Inflammatory macrophage treated with lipopolysaccharide for 4 hours (primary cell): ENCODE measurements around the gene MAZ.
A peak's percentile ranks its signal among the peaks of the same experiment; 100 is the strongest.

Source experiments
- DNase-seq: peaks from one replicate; pipeline ENCODE4 v3.0.0-alpha.2; 2020

MAZ gene

DNA sequence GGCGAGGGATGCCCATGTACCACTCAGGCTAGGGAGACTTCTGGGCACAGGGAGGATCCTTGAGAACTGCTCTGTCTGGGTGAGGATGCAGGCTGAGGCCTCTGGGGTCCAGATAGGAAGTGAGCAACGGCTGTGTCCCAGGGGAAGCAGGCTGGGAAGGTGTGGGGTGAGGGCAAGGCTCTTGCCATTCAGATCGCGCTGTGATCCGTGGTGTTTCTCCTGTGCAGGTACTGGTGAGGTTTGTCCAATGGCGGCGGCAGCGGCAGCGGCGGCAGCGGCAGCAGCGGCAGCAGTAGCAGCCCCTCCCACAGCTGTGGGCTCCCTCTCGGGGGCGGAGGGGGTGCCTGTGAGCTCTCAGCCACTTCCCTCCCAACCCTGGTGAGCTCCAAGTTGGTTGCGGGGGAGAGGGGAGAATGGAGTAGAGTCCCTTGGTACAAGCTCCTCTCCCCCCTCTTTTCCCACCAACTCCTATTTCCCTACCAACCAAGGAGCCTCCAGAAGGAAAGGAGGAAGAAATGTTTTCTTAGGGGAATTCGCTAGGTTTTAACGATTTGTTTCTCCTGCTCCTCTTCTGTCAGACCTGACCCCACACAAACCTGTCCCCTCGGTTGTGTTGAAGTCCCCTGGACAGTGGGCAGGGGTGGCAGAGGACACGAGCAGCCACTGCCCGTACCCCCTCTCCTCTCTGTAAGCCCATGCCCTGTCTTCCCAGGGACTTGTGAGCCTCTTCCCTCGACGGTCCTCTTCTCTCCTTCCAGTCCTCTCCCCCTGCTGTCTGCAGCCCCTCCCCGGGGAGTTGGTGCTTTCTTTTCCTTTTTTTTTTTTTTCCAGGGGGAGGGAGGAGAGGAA, 3.7 kb downstream of the MAZ start:
- no peak for DNase-seq

DNA sequence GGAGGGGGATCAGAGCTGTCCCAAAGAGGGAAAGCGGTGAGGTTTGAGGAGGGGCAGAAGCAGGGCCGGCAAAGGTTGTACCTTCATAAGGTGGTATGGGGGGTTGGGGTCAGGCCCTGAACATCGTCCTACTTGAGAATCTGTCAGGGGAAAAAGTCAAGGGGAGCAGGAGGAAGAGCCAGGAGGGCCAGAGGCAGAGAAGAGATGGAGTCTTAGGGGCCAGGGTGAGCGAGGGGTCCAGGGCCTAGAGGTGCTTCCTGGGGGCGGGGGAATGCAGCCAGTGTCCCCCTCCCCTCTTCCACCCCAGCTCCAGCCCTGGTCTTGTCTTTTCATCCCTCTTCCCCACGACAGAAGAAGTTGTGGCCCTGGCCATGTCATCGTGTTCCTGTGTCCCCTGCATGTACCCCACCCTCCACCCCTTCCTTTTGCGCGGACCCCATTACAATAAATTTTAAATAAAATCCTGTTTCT, 4.4 kb downstream of the MAZ start:
- DNase-seq, result no peak

DNA sequence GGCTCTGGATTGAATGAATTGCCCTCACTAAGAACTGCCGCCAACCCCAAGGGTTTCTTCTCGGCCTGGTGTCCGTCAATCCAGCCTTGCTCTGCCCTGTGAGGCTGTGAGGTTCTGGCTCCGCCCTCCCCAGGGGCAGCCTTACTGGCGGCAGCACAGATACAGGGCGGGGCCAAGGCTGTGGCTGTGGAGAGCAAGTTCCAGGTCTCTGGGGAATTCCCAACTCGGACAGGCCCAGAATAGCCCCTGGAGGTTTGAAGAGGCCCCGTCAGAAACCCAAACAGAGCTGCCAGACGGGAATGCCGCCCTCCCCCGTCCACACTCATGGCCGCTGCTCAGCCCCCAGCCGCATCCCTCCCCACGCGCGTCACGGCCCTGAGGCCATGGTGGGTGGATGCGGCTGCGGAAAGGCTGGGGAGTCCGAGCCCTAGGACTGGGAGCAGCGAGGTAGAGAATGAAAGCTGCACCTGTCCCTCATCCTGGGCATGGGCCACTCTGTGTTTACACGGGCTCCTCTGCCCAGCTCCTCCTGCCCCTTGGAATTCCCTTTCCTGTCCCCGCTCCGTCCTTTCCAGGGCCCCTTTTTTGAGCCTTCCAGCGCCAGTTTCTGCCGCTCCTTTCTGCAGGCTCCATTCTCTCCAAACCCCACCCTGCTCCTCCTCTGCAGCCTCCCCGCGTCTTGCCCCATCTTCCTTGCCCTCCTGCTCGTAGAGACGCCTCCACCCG, 5.0 kb downstream of the MAZ start:
- peak; percentile 92 for DNase-seq

DNA sequence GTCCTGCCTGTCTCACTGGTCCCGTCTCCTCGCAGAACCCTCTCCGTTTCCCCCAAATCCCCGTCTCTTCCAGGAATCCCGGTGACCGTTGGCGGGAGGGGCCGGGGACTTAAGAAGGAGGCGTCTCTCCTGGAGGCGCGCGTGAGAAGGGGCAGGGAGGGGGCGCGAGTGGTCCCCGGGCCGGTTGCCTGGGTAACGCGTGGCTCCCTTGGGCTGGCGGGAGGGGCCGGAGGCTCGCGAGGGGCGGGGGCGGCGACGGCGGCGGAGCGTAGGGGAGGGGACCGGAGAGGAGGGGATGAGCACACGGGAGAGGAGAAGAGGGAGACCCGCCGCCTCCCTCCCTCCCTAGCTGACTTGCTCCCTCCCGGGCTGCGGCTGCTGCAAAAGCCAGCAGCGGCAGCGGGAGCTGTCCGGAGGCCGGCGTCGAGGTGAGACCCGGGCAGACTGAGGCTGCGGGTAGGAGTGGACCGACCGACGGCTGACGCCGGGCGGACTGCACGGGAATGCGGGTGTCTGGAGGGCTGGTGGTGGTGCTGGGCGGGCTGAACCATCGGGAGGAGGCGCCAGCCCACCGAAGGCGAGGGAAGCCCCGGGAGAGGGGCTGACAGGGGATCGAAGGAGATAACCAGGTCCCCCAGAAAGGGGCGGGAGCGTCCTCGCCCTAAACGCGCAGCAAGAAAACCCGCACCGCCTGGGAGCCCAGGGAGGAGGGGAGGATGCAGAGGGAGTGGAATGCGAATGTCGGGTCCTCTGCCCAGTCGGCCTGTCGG, 5.8 kb downstream of the MAZ start, which contains the start of gene PRRT2:
Gene PRRT2 (plus strand): TSS at position 298 of the 770 bp plus-strand sequence. CDS start 862 bp downstream, outside the sequence.
- DNase-seq, result no peak

DNA sequence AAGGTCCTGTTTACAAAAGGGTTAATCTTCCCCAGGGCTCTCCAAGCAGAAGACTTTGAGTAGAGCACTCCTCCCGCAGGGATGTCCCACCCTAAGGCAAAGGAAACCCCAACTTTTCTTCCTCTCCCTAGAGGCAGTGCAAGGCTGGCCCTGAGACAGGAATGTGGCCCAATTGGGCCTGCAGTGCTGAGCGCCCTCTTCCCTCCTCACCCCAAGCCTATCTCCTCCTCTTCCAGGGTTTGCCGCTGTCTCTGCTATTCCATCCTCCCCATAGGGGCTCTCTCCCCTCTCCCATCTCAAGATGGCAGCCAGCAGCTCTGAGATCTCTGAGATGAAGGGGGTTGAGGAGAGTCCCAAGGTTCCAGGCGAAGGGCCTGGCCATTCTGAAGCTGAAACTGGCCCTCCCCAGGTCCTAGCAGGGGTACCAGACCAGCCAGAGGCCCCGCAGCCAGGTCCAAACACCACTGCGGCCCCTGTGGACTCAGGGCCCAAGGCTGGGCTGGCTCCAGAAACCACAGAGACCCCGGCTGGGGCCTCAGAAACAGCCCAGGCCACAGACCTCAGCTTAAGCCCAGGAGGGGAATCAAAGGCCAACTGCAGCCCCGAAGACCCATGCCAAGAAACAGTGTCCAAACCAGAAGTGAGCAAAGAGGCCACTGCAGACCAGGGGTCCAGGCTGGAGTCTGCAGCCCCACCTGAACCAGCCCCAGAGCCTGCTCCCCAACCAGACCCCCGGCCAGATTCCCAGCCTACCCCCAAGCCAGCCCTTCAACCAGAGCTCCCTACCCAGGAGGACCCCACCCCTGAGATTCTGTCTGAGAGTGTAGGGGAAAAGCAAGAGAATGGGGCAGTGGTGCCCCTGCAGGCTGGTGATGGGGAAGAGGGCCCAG, 6.7 kb downstream of the MAZ start:
- DNase-seq, result no peak

DNA sequence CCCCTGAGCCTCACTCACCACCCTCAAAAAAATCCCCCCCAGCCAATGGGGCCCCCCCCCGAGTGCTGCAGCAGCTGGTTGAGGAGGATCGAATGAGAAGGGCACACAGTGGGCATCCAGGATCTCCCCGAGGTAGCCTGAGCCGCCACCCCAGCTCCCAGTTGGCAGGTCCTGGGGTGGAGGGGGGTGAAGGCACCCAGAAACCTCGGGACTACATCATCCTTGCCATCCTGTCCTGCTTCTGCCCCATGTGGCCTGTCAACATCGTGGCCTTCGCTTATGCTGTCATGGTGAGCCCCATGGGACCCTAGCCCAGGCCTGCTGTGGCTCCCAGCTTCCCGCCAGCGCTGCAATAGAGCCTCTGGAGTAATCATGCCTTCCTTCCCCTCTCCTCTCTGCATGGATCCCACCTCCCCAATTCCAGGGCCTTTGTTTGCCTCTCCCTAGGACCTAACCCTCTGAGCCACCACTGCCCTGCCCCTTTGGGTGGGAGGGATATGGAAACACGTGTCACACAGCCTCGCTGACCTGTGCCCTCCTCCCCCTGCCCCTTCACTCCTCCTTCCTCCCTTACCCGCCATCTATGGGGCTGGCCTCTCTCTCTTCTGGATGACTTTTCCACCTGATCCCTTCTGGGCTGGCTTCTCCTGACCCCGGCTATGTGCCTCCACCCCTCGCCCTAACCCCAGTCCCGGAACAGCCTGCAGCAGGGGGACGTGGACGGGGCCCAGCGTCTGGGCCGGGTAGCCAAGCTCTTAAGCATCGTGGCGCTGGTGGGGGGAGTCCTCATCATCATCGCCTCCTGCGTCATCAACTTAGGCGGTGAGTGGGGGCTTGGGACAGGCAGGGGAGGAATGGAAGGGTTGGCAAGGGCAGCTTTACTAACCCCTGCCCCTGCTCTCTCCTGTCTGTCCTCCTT, 7.6 kb downstream of the MAZ start:
- DNase-seq, result no peak

DNA sequence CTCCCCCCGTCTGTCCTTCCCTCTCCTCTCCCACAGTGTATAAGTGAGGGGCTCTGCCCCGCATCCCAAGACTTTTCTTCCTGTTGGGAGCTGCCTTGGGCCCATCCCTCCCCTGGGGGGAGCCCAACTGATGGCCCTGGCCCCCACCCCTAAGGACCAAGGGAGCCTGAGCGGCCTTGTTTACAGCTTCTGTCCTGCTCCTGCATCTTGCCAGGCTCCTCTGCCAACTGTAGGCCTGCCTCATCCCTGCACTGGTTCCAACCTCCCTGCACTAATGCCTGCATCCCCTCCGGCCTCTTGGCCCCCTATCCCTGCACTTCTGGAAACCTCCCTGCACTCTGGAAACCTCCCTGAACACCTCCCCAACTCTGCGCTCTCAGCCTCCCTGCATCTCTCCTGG, 8.3 kb downstream of the MAZ start:
- DNase-seq, result no peak

DNA sequence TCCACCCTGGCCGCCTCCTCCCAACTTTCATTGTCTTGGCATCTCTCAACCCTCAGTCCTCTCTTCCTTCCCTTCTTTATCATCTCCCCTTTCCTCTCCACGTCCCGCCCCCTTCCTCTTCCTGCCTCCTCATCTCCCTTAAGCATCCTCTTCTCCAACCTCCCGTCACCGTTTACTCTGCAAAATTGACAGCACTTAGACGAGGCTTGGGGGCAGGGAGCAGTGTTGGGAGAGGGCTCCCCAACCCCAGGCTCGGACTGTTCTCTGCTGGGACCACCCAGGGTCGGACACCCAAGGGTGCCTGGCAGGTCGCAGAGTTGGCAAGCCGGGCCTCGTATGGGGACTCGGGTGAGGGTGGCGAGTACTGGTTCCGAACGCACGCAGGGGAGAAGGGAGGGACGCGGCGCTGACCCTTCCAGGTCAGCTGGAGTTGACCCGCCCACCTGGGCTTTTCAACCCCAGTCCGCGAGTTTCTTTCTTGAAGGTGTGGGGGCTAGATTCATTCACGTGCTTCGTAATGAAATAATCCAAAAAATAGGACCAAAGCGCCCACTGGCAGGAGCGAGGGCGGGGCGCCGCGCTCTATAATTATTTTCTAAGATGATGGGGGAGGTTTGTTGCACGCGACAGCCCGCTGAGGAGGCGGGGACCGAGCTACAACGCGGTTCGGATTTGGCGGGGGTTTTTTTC, 8.8 kb downstream of the MAZ start:
- no peak for DNase-seq

DNA sequence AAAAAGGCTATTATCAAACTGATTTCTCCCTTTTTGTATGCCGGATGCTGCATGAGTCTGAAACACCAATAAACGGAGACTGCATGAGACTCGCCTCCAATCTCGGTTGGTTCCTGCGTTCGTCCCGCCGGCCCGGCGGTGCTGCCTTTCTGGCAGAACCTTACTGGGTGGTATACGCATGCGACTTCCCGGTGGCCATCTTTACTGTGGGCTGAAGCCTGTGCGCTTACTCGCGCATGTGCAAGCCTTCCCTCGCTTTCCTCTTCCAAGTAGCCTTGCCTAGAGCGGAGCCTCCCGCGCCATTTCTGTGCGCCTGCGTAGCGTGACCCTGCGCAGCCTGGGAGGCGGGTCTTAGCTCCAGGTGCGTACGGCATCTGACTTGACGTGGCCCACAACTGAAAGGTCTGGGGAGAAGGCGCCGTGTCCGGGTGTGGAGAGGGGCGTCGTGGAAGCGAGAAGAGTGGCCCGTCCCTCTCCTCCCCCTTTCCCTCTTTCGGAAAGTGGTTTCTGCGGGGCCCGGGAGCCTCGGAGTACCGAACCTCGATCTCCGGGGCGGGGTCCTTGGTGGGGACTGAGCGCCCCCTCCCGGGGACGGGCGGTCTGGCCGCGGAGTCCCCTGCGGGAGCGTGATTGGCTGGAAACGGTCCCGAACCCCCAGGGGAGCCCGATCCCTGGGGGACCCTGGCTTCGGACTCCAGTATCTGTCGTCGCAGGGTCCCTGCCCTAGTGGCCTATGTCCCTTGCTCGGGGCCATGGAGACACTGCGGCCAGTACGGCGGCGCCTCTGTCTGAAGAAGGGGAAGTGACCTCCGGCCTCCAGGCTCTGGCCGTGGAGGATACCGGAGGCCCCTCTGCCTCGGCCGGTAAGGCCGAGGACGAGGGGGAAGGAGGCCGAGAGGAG, 9.7 kb downstream of the MAZ start, which contains the start of gene PAGR1:
Gene PAGR1 (plus strand): TSS at position 360 of the 901 bp plus-strand sequence. CDS start 374 bp downstream, at position 734.
- peak; percentile 99 for DNase-seq

DNA sequence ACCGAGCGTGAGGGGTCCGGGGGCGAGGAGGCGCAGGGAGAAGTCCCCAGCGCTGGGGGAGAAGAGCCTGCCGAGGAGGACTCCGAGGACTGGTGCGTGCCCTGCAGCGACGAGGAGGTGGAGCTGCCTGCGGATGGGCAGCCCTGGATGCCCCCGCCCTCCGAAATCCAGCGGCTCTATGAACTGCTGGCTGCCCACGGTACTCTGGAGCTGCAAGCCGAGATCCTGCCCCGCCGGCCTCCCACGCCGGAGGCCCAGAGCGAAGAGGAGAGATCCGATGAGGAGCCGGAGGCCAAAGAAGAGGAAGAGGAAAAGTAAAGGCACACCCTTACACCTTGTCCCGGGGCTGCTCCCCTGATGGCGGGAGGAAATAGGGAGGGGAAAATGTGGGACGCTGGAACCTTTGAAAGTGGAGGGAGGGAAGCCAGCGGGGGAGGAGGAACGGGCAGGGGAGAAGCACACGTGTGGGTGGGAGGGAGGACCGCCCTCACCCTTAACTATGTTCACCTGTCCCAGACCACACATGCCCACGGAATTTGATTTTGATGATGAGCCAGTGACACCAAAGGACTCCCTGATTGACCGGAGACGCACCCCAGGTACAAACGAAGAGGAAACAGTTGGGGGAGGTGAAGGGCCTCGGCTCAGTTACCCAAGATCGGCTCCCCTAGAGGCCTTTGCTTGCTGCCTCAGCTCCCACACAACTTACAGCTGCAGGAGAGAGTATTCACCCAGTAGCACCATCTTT, 10.5 kb downstream of the MAZ start:
- DNase-seq, result peak; percentile 70

DNA sequence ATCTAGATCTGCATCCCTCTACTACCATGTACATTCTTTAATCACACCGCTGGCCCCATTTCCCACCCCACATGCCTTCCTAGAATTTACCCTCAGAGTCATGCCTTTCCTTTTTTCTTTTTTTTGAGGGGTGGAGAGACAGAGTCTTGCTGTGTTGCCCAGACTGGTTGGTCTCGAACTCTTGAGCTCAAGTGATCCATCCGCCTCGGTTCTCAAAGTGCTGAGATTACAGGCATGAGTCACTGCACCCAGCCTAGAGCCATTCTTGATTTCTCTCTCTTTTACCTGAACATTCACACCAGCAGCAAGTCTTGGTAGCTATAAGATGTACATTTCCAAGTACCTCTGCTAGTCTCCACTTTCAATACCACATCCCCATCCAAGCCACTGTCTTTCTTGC, 11.8 kb downstream of the MAZ start:
- DNase-seq, result no peak

DNA sequence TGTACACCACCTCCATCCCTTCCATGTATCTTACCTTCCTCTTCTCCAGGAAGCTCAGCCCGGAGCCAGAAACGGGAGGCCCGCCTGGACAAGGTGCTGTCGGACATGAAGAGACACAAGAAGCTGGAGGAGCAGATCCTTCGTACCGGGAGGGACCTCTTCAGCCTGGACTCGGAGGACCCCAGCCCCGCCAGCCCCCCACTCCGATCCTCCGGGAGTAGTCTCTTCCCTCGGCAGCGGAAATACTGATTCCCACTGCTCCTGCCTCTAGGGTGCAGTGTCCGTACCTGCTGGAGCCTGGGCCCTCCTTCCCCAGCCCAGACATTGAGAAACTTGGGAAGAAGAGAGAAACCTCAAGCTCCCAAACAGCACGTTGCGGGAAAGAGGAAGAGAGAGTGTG, 13.2 kb downstream of the MAZ start:
- DNase-seq, result no peak

DNA sequence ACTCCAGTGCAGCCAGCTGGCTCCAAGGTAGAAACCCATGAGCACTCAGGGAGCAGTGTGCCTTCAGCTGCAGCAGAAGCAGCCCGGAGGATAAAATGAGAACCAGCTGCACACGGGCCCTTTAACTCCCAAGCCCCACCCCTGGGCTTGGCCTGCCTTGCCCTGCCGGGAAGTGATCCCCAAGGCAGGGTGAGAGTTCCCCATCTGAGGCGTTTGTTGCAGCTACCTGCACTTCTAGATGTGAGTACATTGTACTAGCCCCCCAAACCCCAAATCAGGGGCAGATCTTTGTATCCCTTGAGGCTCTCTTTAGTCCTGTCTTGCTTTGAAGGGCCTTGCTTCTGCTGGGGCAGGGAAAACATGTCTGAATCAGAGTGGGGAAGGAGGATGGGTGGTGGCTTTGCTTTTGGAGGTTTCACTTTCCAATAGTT, 14.0 kb downstream of the MAZ start, which contains the start of gene MVP:
Gene MVP (plus strand): TSS at position 192 of the 431 bp plus-strand sequence. CDS start 10,088 bp downstream, outside the sequence.
- peak; percentile 80 for DNase-seq

DNA sequence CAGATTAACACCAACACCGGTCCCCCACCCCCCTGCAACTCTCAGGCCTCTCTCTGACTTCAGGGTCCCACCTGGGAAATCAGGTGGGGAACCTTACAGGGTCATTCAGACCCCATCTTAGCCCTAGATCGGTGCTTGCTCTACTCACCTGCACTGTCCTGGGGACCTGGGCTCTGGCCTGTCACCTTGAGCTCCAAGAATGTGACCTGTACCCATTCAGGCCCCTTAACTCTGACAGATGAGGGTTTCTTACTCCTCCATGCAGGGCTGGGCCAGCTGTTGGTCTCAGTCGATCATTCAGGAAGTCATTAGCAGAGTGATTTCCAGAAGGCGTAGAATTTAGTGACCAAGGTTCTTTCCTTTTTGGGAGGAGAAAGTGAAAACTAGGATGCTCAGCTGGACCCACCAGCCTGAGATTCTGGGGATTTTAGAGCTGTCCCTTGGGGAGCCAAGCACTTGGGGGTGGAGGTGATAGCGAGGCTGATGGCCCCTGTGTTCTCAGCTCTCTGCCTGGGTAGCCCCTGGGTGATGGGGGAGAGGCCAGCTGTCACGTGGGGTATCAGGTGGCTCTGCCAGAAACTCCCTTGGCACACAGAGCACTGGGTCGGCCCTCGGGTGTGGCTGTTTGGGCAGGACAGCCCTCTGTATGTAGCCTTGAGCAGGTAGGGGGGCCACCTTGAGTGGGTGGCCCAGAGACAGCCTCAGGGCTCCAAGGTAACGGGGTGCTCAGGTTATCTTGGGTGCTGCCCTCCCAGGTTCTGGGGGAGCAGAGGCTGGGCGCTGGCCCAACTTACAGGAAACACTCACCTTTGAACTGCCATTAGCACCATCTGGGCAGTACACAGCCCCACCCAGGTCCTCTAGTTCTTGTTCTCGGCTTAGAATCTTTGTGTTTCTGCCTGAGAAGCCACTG, 14.7 kb downstream of the MAZ start:
- peak; percentile 72 for DNase-seq

DNA sequence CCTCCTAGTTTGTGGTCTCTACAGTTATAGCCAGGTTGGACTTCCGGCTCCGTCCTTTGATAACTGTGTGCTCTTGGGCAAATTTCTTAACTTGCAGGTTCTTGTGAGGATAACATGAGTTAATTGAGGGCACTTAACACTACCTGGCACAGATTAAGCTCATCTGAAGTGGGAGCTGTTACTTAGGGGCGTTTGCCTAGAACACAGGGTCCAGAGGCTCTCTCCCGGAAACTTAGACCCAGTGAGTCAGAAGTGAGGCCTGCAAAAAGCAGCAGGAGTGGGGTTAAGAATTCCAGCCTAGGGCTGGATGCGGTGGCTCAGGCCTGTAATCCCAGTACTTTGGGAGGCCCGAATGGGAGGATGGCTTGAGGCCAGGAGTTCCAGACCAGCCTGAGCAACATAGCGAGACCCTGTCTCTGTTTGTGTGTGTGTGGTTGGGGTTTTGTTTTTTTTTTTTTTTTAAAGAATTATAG, 15.3 kb downstream of the MAZ start:
- DNase-seq, result no peak

DNA sequence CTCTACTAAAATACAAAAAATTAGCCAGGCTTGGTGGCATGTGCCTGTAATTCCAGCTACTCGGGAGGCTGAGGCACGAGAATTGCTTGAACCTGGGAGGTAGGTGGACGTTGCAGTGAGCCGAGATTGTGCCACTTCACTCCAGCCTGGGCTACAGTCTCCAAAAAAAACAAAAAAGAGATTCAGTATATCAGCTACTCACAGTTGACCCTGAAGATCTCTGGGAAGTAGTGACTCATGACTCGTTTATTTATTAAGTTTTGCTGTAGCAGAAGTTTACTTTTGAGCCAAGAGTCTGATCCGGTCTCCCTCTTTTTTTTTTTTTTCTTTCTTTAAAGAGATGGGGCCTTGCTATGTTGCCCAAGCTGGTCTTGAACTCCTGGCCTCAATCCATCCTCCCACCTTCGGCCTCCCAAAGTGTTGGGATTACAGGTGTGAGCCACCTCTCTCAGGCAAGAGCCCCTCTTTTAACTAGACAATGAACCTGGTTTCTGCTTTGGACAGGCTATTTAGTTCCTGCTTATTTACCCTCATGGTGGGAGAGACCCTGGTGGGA, 18.3 kb downstream of the MAZ start:
- no peak for DNase-seq
